Caki2 (cell line): ENCODE results near the gene PICK1. TPM values are rescaled to one million over a fixed set of nuclear protein-coding genes. Genes with fewer than 3 reads are reported as not detected.

Experiments used
- DNase-seq: peaks from one replicate; pipeline ENCODE4 v3.0.0-alpha.2; 2015; ENCODE audit warnings: low read depth
- in situ Hi-C: cut with HindIII; loops from 2 replicates; pipeline ENCODE4 v1.10.0; 2016; ENCODE audit warnings: low sequenced_read_pairs, low pct_unique_long_range_greater_than_20kb, mixed read lengths
- total RNA-seq: library from RNA; depleted of rRNA; stranded (reverse); fragments of >200 nt; shearing (Covaris generic); gene quantifications from 2 replicates; pipeline ENCODE4 v1.2.3, GENCODE V29; 2014; ENCODE audit warnings: low replicate concordance; rRNA removed

PICK1 gene
- total RNA-seq, 1 experiment from 2014 or later, result 30.8 TPM

DNA sequence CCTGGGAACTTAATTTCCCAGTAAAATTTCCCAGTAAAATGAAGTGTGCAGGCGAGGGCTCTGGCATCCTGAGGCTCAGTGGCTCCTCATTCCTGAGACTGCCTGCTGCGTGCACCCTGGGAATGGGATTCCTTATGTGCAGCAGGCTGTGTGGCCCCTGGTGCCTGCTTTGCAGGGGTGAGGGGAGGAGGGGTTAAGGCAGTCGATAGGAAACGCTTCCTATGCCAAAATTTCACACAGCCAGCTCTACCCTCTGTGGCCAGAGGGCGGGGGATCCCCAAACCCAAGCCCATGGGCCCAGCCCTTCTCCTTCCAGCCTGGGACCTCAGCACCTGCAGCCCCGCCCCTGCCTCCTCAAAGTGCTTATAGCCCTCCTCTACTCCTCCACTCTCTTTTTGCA, 65.4 kb downstream of the PICK1 start:
- in situ Hi-C loops, result no loop called here
- DNase-seq, result no peak

- DNase-seq, result no peak
- in situ Hi-C loops, result no loop called here
Measured at GRCh38 chr22:38124236-38124974, 67.2 kb downstream of the PICK1 start.

GRCh38 chr22:38125038-38125610, 67.9 kb downstream of the PICK1 start:
- in situ Hi-C loops, result no loop called here

More at GRCh38 chr22:38125038-38125610, 67.9 kb downstream of the PICK1 start:
- no peak for DNase-seq

Other genes starting within 250 kb of the PICK1 start
- 33.4 and 42.3 TPM in 2 replicates for gene GCAT, start 249.5 kb upstream of the PICK1 start, total RNA-seq
- not detected in 2 replicates for gene GALR3, start 234.0 kb upstream of the PICK1 start, total RNA-seq
- gene ANKRD54, start 213.1 kb upstream of the PICK1 start, total RNA-seq, result 54.0 and 62.0 TPM in 2 replicates
- gene EIF3L, start 208.0 kb upstream of the PICK1 start, total RNA-seq, result 475 and 492 TPM in 2 replicates
- gene MICALL1, start 151.1 kb upstream of the PICK1 start, total RNA-seq, result 12.5 and 25.7 TPM in 2 replicates
- 0.17 and 0.90 TPM in 2 replicates for gene C22orf23, start 103.8 kb upstream of the PICK1 start, total RNA-seq
- 275 and 283 TPM in 2 replicates for gene POLR2F, start 103.7 kb upstream of the PICK1 start, total RNA-seq
- gene SOX10, start 72.8 kb upstream of the PICK1 start, total RNA-seq, result not detected in 2 replicates
- not detected in 2 replicates for gene SLC16A8, start 26.8 kb downstream of the PICK1 start, total RNA-seq
- 4.0 and 8.1 TPM in 2 replicates for gene BAIAP2L2, start 53.3 kb downstream of the PICK1 start, total RNA-seq
- gene PLA2G6, start 124.4 kb downstream of the PICK1 start, total RNA-seq, result 12.6 and 13.4 TPM in 2 replicates
- gene MAFF, start 144.6 kb downstream of the PICK1 start, total RNA-seq, result 24.5 and 29.3 TPM in 2 replicates
- 31.2 and 46.9 TPM in 2 replicates for gene TMEM184B, start 215.6 kb downstream of the PICK1 start, total RNA-seq